ENCODE data around the gene APOBEC4. TPM values are rescaled to one million over a fixed set of nuclear protein-coding genes. Genes with fewer than 3 reads are reported as not detected.

APOBEC4 gene
- total and polyA plus RNA-seq, 2 of the 8 experiments (the other 6 are each of a cell fraction or from before 2014, with no cell fraction given), result not detected

GRCh38 chr1:183640193-183640592 lies 12.9 kb downstream of the APOBEC4 start:
- no peaks in the 10 kb centered on the region for H4K20me1 ChIP-seq (replicated peaks in 1 of 2; ENCODE audit: control insufficient read depth in 1 of 2, insufficient read depth in 2 of 2, low read length in 2 of 2)
- no peak overlapping the region for H3K14ac ChIP-seq (ENCODE audit: insufficient read length)
- no peak overlapping the region for H2BK5ac ChIP-seq (ENCODE audit: low read depth, low read length)
- H3K79me1 ChIP-seq (ENCODE audit: low read depth, low read length), result no peaks in the 10 kb centered on the region
- FAIRE-seq (no peak), DNase-seq (ENCODE audit: low read depth in 1 of 2, low spot score in 2 of 2) (no peak)
- H2BK12ac ChIP-seq (ENCODE audit: low read depth, low read length), result no peak overlapping the region
- H3K56ac ChIP-seq (replicated peaks; ENCODE audit: insufficient read length, low read depth, low read length), result no peak overlapping the region
- no peak overlapping the region for H2BK20ac ChIP-seq (ENCODE audit: low read length)
- H4K8ac ChIP-seq (ENCODE audit: extremely low read depth, insufficient read depth, low read length), result no peak overlapping the region
- WGBS, 2 experiments (ENCODE audit: extremely low coverage in 1 of 2, insufficient coverage in 1 of 2, insufficient read length in 1 of 2, insufficient replicate concordance in 2 of 2, low coverage in 1 of 2, low lambda C conversion rate in 2 of 2, missing lambda C conversion rate in 1 of 2), result 73% methylated on average over 1 of the region's 1 CpG; no CpG with 5 or more reads in 1 of the 2 experiments
- no peaks in the 10 kb centered on the region for H3K9me3 ChIP-seq (ENCODE audit: insufficient read depth in 2 of 2, low read depth in 1 of 2, low read length in 1 of 2)
- no peak overlapping the region for H3K18ac ChIP-seq (ENCODE audit: extremely low read depth, low read length)
- H2AFZ ChIP-seq (ENCODE audit: low read length), result no peak overlapping the region
- no peak overlapping the region for H3K9ac ChIP-seq (replicated peaks in 1 of 4; ENCODE audit: extremely low read depth in 1 of 4, low read depth in 3 of 4, low read length in 3 of 4)
- H2AK5ac ChIP-seq (ENCODE audit: low read depth, low read length), result no peak overlapping the region
- peaks cover 0 to 8% (median 1%) of the 10 kb centered on the region in 4 experiments; a peak in 1 of 7 replicates for H3K4me1 ChIP-seq (replicated peaks in 1 of 4; ENCODE audit: control insufficient read depth in 3 of 4, insufficient read depth in 4 of 4, low read length in 3 of 4)
- no peak overlapping the region for H3K23ac ChIP-seq (ENCODE audit: insufficient read length)
- H3K23me2 ChIP-seq (ENCODE audit: low read depth, low read length), result peaks cover 6% of the 10 kb centered on the region
- no peaks in the 10 kb centered on the region for H3K79me2 ChIP-seq (ENCODE audit: control insufficient read depth in 1 of 2, insufficient read depth in 2 of 2, low read length in 2 of 2)
- no peak overlapping the region for H3K4me3 ChIP-seq (ENCODE audit: extremely low read depth in 1 of 4, insufficient read depth in 2 of 4, low read depth in 3 of 4, low read length in 4 of 4)
- H4K5ac ChIP-seq (ENCODE audit: insufficient read length, low read depth, low read length), result no peak overlapping the region
- peaks cover 0 to 7% (median 0%) of the 10 kb centered on the region in 4 experiments; a peak in 3 of 7 replicates for H3K27me3 ChIP-seq (replicated peaks in 1 of 4; ENCODE audit: control insufficient read depth in 3 of 4, extremely low read depth in 1 of 4, insufficient read depth in 3 of 4, low read length in 3 of 4)
- no peak overlapping the region for H2BK120ac ChIP-seq (replicated peaks; ENCODE audit: low read depth, low read length)
- TF ChIP-seq CTCF (IDR thresholded peaks at IDR 0.05; ENCODE audit: control extremely low read depth in 1 of 3, insufficient read depth in 1 of 3, low read depth in 1 of 3, low read length in 3 of 3) (no peak), SAP30 (IDR thresholded peaks at IDR 0.05; ENCODE audit: insufficient read depth, insufficient replicate concordance, low read length) (no peak), BACH1 (IDR thresholded peaks at IDR 0.05; ENCODE audit: low read length) (no peak), POLR2AphosphoS5 (IDR thresholded peaks at IDR 0.05; ENCODE audit: low read depth, low read length) (no peak), SRF (IDR thresholded peaks at IDR 0.05; ENCODE audit: low read depth, low read length) (no peak), SIRT6 (IDR thresholded peaks at IDR 0.05; ENCODE audit: low read length) (no peak)
- ChIA-PET CTCF (ENCODE audit: partially characterized antibody) (interaction anchor here (0.8 kb wide), 1 partner anchor 8 kb away, joined by 7 read pairs; no protein-coding TSS in a partner anchor), POLR2A (ENCODE audit: partially characterized antibody) (no interaction called here)
- H3K4me2 ChIP-seq (ENCODE audit: insufficient read depth in 1 of 2, low read depth in 2 of 2, low read length in 2 of 2), result no peak overlapping the region
- H2BK15ac ChIP-seq (ENCODE audit: low read length), result no peak overlapping the region
- no peak overlapping the region for H3K27ac ChIP-seq (ENCODE audit: low read depth, low read length)
- H4K91ac ChIP-seq (replicated peaks; ENCODE audit: insufficient read length, low read length), result no peak overlapping the region
- H3K4ac ChIP-seq (replicated peaks; ENCODE audit: insufficient read length, low read depth, low read length), result no peak overlapping the region
- H3K36me3 ChIP-seq (ENCODE audit: control insufficient read depth in 2 of 4, insufficient read depth in 4 of 4, low read length in 3 of 4), result no peaks in the 10 kb centered on the region
